OCI-LY3 (cell line): Measurements from ENCODE around the gene NYAP1.

ENCODE experiments used
- H2AFZ ChIP-seq: fragments of 200-600, 300-600 bp; shearing (Covaris generic); 2 replicates; pipeline ENCODE4 v1.6.0; 2014; ENCODE audit warnings: antibody characterized with exemption, low read depth, low read length
- H3K27ac ChIP-seq: fragments of 200-600, 300-600 bp; sonication (generic); 2 replicates; pipeline ENCODE4 v1.5.1; 2014; ENCODE audit warnings: mild to moderate bottlenecking, low read length, moderate library complexity, mixed read lengths
- H3K27me3 ChIP-seq: fragments of 200-600, 300-600 bp; sonication (generic); 2 replicates; pipeline ENCODE4 v1.6.1; 2014; ENCODE audit warnings: low read depth, low read length, mixed read lengths
- H3K36me3 ChIP-seq: fragments of 200-600, 300-600 bp; sonication (generic); replicated peaks from 2 replicates; pipeline ENCODE3; 2014; ENCODE audit warnings: low read depth, low read length, mixed read lengths
- H3K4me1 ChIP-seq: fragments of 300-600, 200-600 bp; sonication (generic); 2 replicates; pipeline ENCODE4 v1.6.1; 2014; ENCODE audit warnings: low read length, mixed read lengths
- H3K4me2 ChIP-seq: fragments of 200-600, 300-600 bp; sonication (generic); 2 replicates; pipeline ENCODE4 v1.6.1; 2014; ENCODE audit warnings: low read length, mixed read lengths
- H3K4me3 ChIP-seq: fragments of 300-600, 200-600 bp; sonication (generic); 2 replicates; pipeline ENCODE4 v1.5.1; 2014; ENCODE audit warnings: antibody characterized with exemption, mild to moderate bottlenecking, low read length, moderate library complexity
- H3K79me2 ChIP-seq: fragments of 300-600, 200-600 bp; shearing (Covaris generic); 2 replicates; pipeline ENCODE4 v1.6.1; 2014; ENCODE audit warnings: mild to moderate bottlenecking, low read length, mixed read lengths
- H3K9ac ChIP-seq: fragments of 300-600, 200-600 bp; shearing (Covaris generic); 2 replicates; pipeline ENCODE4 v1.6.0; 2014; ENCODE audit warnings: mild to moderate bottlenecking, low read length, moderate library complexity
- H3K9me3 ChIP-seq: fragments of 200-600, 300-600 bp; shearing (Covaris generic); 2 replicates; pipeline ENCODE4 v1.6.1; 2014; ENCODE audit warnings: low read length, mixed read lengths; ENCODE audit not compliant: insufficient read depth
- H4K20me1 ChIP-seq: fragments of 200-600, 300-600 bp; sonication (generic); 2 replicates; pipeline ENCODE4 v1.6.1; 2016; ENCODE audit warnings: low read length, mixed read lengths; ENCODE audit not compliant: insufficient read depth
- EZH2phosphoT487 ChIP-seq: fragments of 200-600 bp; shearing (Covaris generic); IDR thresholded peaks from 2 replicates; pipeline ENCODE4 v1.6.1; 2018; ENCODE audit warnings: antibody characterized with exemption, mixed run types, low read depth
- TF ChIP-seq, protein P1 (sequence below): fragments of 200-600, 300-600 bp; sonication (generic); IDR thresholded peaks from 2 replicates; pipeline ENCODE4 v1.5.1; 2014; ENCODE audit warnings: antibody characterized with exemption, low read length, low read depth

The NYAP1 gene

GRCh38 chr7:100483722-100484672 lies at the start of gene NYAP1:
Gene NYAP1, plus strand, starts transcription at chr7:100483927. Its CDS starts 1,385 bp downstream, at chr7:100485312.
- Histone ChIP-seq H3K36me3 (no peaks in the 10 kb centered on the region), H4K20me1 (no peaks in the 10 kb centered on the region), H3K4me1 (peaks cover 12% of the 10 kb centered on the region), H3K9me3 (no peaks in the 10 kb centered on the region), H3K27me3 (no peaks in the 10 kb centered on the region; the same call in 1 of the 2 replicates), H3K27ac (no peak within 1 kb of the TSS), H3K4me2 (peak within 1 kb of the TSS; percentile 85), H3K4me3 (peak within 1 kb of the TSS; percentile 90), H2AFZ (peak within 1 kb of the TSS; percentile 42), H3K9ac (peak within 1 kb of the TSS; percentile 57), H3K79me2 (peaks cover under 1% of the 10 kb centered on the region; the same call in 1 of the 2 replicates)
- TF ChIP-seq, protein P1, sequence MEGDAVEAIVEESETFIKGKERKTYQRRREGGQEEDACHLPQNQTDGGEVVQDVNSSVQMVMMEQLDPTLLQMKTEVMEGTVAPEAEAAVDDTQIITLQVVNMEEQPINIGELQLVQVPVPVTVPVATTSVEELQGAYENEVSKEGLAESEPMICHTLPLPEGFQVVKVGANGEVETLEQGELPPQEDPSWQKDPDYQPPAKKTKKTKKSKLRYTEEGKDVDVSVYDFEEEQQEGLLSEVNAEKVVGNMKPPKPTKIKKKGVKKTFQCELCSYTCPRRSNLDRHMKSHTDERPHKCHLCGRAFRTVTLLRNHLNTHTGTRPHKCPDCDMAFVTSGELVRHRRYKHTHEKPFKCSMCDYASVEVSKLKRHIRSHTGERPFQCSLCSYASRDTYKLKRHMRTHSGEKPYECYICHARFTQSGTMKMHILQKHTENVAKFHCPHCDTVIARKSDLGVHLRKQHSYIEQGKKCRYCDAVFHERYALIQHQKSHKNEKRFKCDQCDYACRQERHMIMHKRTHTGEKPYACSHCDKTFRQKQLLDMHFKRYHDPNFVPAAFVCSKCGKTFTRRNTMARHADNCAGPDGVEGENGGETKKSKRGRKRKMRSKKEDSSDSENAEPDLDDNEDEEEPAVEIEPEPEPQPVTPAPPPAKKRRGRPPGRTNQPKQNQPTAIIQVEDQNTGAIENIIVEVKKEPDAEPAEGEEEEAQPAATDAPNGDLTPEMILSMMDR = no peak
- no peak for TF ChIP-seq EZH2phosphoT487

- Histone ChIP-seq H3K4me3 (peak overlapping the region; percentile 86), H4K20me1 (peaks cover 26% of the 10 kb centered on the region), H3K9me3 (no peaks in the 10 kb centered on the region), H2AFZ (no peak overlapping the region), H3K9ac (peak overlapping the region; percentile 86; the same call in 1 of the 2 replicates), H3K27ac (peak overlapping the region; percentile 76), H3K4me1 (peaks cover 46% of the 10 kb centered on the region), H3K36me3 (peaks cover 42% of the 10 kb centered on the region), H3K4me2 (peak overlapping the region; percentile 84), H3K79me2 (peaks cover 65% of the 10 kb centered on the region), H3K27me3 (no peaks in the 10 kb centered on the region)
- no peak for TF ChIP-seq EZH2phosphoT487
- TF ChIP-seq, protein P1 = no peak
Observed at GRCh38 chr7:100434297-100435144, 49.2 kb upstream of the NYAP1 start.

GRCh38 chr7:100435401-100436304 lies 48.1 kb upstream of the NYAP1 start:
- H3K36me3 ChIP-seq = peaks cover 42% of the 10 kb centered on the region
- H3K4me1 ChIP-seq = peaks cover 44% of the 10 kb centered on the region
- H3K9ac ChIP-seq = peak overlapping the region; percentile 86
- H3K4me2 ChIP-seq = peak overlapping the region; percentile 84
- H3K79me2 ChIP-seq = peaks cover 53% of the 10 kb centered on the region
- no peaks in the 10 kb centered on the region for H3K9me3 ChIP-seq
- peak overlapping the region; percentile 86 for H3K4me3 ChIP-seq
- H3K27ac ChIP-seq = peak overlapping the region; percentile 76
- no peak for TF ChIP-seq EZH2phosphoT487
- TF ChIP-seq, protein P1 = no peak
- H4K20me1 ChIP-seq = peaks cover 23% of the 10 kb centered on the region
- no peak overlapping the region for H2AFZ ChIP-seq
- no peaks in the 10 kb centered on the region for H3K27me3 ChIP-seq
